SK-N-SH (cell line): ENCODE results near the gene VWF. TPM values are rescaled to one million over a fixed set of nuclear protein-coding genes. Genes with fewer than 3 reads are reported as not detected.

Source experiments
- CTCF ChIA-PET: fragments of 300-600, 350-600 bp; formaldehyde crosslinking; extraction: SDS; loops from one replicate; lab custom pipeline; 2021; lab: Yijun Ruan, JAX
- POLR2A ChIA-PET: fragments of 350-600 bp; sonication (Branson Sonifier 250); formaldehyde crosslinking; extraction: SDS; loops from one replicate; lab custom pipeline; 2020; ENCODE audit warnings: antibody characterized with exemption, inconsistent platforms; lab: Yijun Ruan, JAX
- DNase-seq: peaks from one replicate; pipeline ENCODE4 v3.0.0; 2012
- H2AFZ ChIP-seq: fragments of 200-600 bp; sonication (generic); 2 replicates; pipeline ENCODE4 v1.8.1; 2016; ENCODE audit warnings: antibody characterized with exemption, mild to moderate bottlenecking, low read depth
- H3F3A ChIP-seq: fragments of 200-600 bp; sonication (generic); replicated peaks from 2 replicates; pipeline ENCODE3; 2016; ENCODE audit warnings: antibody characterized with exemption, mild to moderate bottlenecking; ENCODE audit not compliant: insufficient read depth
- H3K27ac ChIP-seq, 2 experiments: fragments of 200-500 bp in 1 of 2; fragments of 200-600 bp in 1 of 2; sonication (Bioruptor generic) in 1 of 2; sonication (generic), shearing (Covaris generic) in 1 of 2; 2 replicates each; pipeline versions ENCODE4 v1.5.1 to v1.6.1; 2014 to 2016; ENCODE audit warnings: low read depth in 2 of 2, inconsistent platforms in 1 of 2, low read length in 1 of 2, mild to moderate bottlenecking in 1 of 2, mixed read lengths in 1 of 2
- H3K27me3 ChIP-seq: fragments of 200-600 bp; sonication (generic), shearing (Covaris generic); 2 replicates; pipeline ENCODE4 v1.6.1; 2016; ENCODE audit warnings: mixed run types; ENCODE audit not compliant: insufficient read depth
- H3K36me3 ChIP-seq, 2 experiments: fragments of 200-500 bp in 1 of 2; fragments of 200-600 bp in 1 of 2; sonication (Bioruptor generic) in 1 of 2; sonication (generic) in 1 of 2; replicated peaks in 1 of 2; 2 replicates each; pipeline versions ENCODE3 to v1.5.1; 2014 to 2016; ENCODE audit warnings: low read length in 1 of 2, mild to moderate bottlenecking in 1 of 2; ENCODE audit not compliant: insufficient read depth in 2 of 2, control insufficient read depth in 1 of 2
- H3K4me1 ChIP-seq, 2 experiments: fragments of 200-500 bp in 1 of 2; fragments of 200-600 bp in 1 of 2; sonication (Bioruptor generic) in 1 of 2; sonication (generic), shearing (Covaris generic) in 1 of 2; 2 replicates each; pipeline versions ENCODE4 v1.5.1 to v1.6.1; 2014 to 2016; ENCODE audit warnings: low read depth in 1 of 2, low read length in 1 of 2, mixed run types in 1 of 2; ENCODE audit not compliant: insufficient read depth in 2 of 2, control insufficient read depth in 1 of 2
- H3K4me2 ChIP-seq: fragments of 200-600 bp; sonication (generic), shearing (Covaris generic); 2 replicates; pipeline ENCODE4 v1.6.1; 2017; ENCODE audit warnings: mixed run types
- H3K4me3 ChIP-seq, 2 experiments: fragments of 200-500 bp in 1 of 2; fragments of 200-600 bp in 1 of 2; sonication (Bioruptor generic) in 1 of 2; sonication (generic), shearing (Covaris generic) in 1 of 2; 2 replicates each; pipeline versions ENCODE4 v1.5.1 to v1.8.1; 2014 to 2016; ENCODE audit warnings: low read depth in 2 of 2, inconsistent platforms in 1 of 2, low read length in 1 of 2, mild to moderate bottlenecking in 1 of 2, mixed read lengths in 1 of 2, moderate library complexity in 1 of 2
- H3K79me2 ChIP-seq: fragments of 200-600 bp; sonication (generic); 2 replicates; pipeline ENCODE4 v1.8.1; 2017; ENCODE audit warnings: mild to moderate bottlenecking; ENCODE audit not compliant: insufficient read depth
- H3K9ac ChIP-seq: fragments of 200-600 bp; sonication (generic); 2 replicates; pipeline ENCODE4 v1.6.1; 2017; ENCODE audit warnings: mixed run types
- H3K9me2 ChIP-seq: fragments of 200-600 bp; sonication (generic); 2 replicates; pipeline ENCODE4 v1.6.1; 2017; ENCODE audit warnings: mixed run types
- H3K9me3 ChIP-seq: fragments of 200-600 bp; sonication (generic); 2 replicates; pipeline ENCODE4 v1.6.1; 2017; ENCODE audit warnings: mixed run types, mild to moderate bottlenecking, moderate library complexity
- H4K20me1 ChIP-seq: fragments of 200-600 bp; sonication (generic); 2 replicates; pipeline ENCODE4 v1.6.1; 2017; ENCODE audit warnings: mild to moderate bottlenecking, mixed run types; ENCODE audit not compliant: insufficient read depth
- CTCF ChIP-seq: fragments of 200-600 bp; sonication (generic); IDR thresholded peaks from 2 replicates; pipeline ENCODE4 v1.6.1; 2017; ENCODE audit warnings: antibody characterized with exemption, mild to moderate bottlenecking, moderate library complexity
- ELF1 ChIP-seq: IDR thresholded peaks from 2 replicates; pipeline ENCODE4 v1.4.0; 2012
- EP300 ChIP-seq, 2 experiments: IDR thresholded peaks; 2 replicates each; pipeline versions ENCODE4 v1.4.0 to v1.6.1; 2012; ENCODE audit warnings: borderline replicate concordance in 1 of 2, low read depth in 1 of 2, low read length in 1 of 2
- FOSL2 ChIP-seq: IDR thresholded peaks from 2 replicates; pipeline ENCODE4 v1.4.0; 2012; ENCODE audit warnings: low read depth, mild to moderate bottlenecking, moderate library complexity, borderline replicate concordance
- GABPA ChIP-seq: IDR thresholded peaks from 2 replicates; pipeline ENCODE4 v1.4.0; 2012; ENCODE audit warnings: low read depth, mild to moderate bottlenecking
- GATA2 ChIP-seq: sonication (generic); formaldehyde crosslinking; IDR thresholded peaks from 2 replicates; pipeline ENCODE4 v1.5.0; 2020; ENCODE audit warnings: mild to moderate bottlenecking, missing genetic modification reagents
- MEF2A ChIP-seq: IDR thresholded peaks from 2 replicates; pipeline ENCODE4 v1.4.0; 2012; ENCODE audit warnings: low read depth, borderline replicate concordance
- NFIC ChIP-seq: IDR thresholded peaks from 2 replicates; pipeline ENCODE4 v1.4.0; 2012; ENCODE audit warnings: borderline replicate concordance
- POLR2AphosphoS5 ChIP-seq: IDR thresholded peaks from 2 replicates; pipeline ENCODE4 v1.6.1; 2012; ENCODE audit warnings: low read depth, low read length
- RCOR1 ChIP-seq: fragments of 150-350 bp; IDR thresholded peaks from 2 replicates; pipeline ENCODE4 v1.6.1; 2017; ENCODE audit warnings: antibody characterized with exemption, low read length
- SIN3A ChIP-seq: IDR thresholded peaks from 2 replicates; pipeline ENCODE4 v1.6.1; 2012; ENCODE audit warnings: low read depth, mild to moderate bottlenecking, low read length, moderate library complexity, borderline replicate concordance
- SMC3 ChIP-seq: IDR thresholded peaks from 2 replicates; pipeline ENCODE4 v1.6.1; 2012; ENCODE audit warnings: low read depth, low read length, improper control_type of control experiment
- TAF1 ChIP-seq: IDR thresholded peaks from 2 replicates; pipeline ENCODE4 v1.6.1; 2012; ENCODE audit warnings: low read depth, mild to moderate bottlenecking, low read length, moderate library complexity, borderline replicate concordance
- TEAD4 ChIP-seq: IDR thresholded peaks from 2 replicates; pipeline ENCODE4 v1.4.0; 2012; ENCODE audit warnings: mild to moderate bottlenecking, borderline replicate concordance; ENCODE audit not compliant: insufficient read depth
- USF2 ChIP-seq: fragments of 150-350 bp; IDR thresholded peaks from 2 replicates; pipeline ENCODE4 v1.6.1; 2017; ENCODE audit warnings: antibody characterized with exemption, low read length, low read depth, borderline replicate concordance
- WGBS: methylation state at CpG from one replicate; pipeline ENCODE4 v1.1.6; 2017; ENCODE audit warnings: low lambda C conversion rate; 5-methylcytosine and 5-hydroxymethylcytosine counted together
- polyA plus RNA-seq, 3 experiments: library from polyadenylated mRNA; depleted of rRNA; stranded (reverse); fragments of >200 nt; gene quantifications; 2 replicates each; pipeline ENCODE4 v1.2.3, GENCODE V29; 2012
- TF ChIP-seq, protein P1 (sequence below): IDR thresholded peaks from 2 replicates; pipeline ENCODE4; 2012
- TF ChIP-seq, protein P2 (sequence below): fragments of 150-350 bp; IDR thresholded peaks from 2 replicates; pipeline ENCODE4 v1.6.1; 2016; ENCODE audit warnings: mild to moderate bottlenecking, low read depth, low read length
- TF ChIP-seq, protein P3 (sequence below): IDR thresholded peaks from 2 replicates; pipeline ENCODE4 v1.4.0; 2012; ENCODE audit warnings: low read depth, borderline replicate concordance
- TF ChIP-seq, protein P4 (sequence below): IDR thresholded peaks from 2 replicates; pipeline ENCODE4 v1.4.0; 2012; ENCODE audit warnings: low read depth

Gene VWF
- polyA plus RNA-seq, 1 of the 3 experiments (the other 2 are of a cell fraction) = 0.12 TPM

GRCh38 chr12:6123258-6123657 lies 1.2 kb downstream of the VWF start:
- no peak overlapping the region for H3K27ac ChIP-seq
- H3K9me3 ChIP-seq = no peaks in the 10 kb centered on the region
- TF ChIP-seq, protein P1, sequence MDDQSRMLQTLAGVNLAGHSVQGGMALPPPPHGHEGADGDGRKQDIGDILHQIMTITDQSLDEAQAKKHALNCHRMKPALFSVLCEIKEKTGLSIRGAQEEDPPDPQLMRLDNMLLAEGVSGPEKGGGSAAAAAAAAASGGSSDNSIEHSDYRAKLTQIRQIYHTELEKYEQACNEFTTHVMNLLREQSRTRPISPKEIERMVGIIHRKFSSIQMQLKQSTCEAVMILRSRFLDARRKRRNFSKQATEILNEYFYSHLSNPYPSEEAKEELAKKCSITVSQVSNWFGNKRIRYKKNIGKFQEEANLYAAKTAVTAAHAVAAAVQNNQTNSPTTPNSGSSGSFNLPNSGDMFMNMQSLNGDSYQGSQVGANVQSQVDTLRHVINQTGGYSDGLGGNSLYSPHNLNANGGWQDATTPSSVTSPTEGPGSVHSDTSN = no peak
- no peak for TF ChIP-seq TEAD4
- TF ChIP-seq USF2 = no peak
- TF ChIP-seq RCOR1 = no peak
- no peak for TF ChIP-seq POLR2AphosphoS5
- no peak for TF ChIP-seq ELF1
- no peak for TF ChIP-seq CTCF
- TF ChIP-seq EP300 (IDR thresholded peaks at IDR 0.05; ENCODE audit: borderline replicate concordance in 1 of 2, low read depth in 1 of 2, low read length in 1 of 2) = no peak
- TF ChIP-seq, protein P2, sequence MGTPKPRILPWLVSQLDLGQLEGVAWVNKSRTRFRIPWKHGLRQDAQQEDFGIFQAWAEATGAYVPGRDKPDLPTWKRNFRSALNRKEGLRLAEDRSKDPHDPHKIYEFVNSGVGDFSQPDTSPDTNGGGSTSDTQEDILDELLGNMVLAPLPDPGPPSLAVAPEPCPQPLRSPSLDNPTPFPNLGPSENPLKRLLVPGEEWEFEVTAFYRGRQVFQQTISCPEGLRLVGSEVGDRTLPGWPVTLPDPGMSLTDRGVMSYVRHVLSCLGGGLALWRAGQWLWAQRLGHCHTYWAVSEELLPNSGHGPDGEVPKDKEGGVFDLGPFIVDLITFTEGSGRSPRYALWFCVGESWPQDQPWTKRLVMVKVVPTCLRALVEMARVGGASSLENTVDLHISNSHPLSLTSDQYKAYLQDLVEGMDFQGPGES = no peak
- TF ChIP-seq, protein P3, sequence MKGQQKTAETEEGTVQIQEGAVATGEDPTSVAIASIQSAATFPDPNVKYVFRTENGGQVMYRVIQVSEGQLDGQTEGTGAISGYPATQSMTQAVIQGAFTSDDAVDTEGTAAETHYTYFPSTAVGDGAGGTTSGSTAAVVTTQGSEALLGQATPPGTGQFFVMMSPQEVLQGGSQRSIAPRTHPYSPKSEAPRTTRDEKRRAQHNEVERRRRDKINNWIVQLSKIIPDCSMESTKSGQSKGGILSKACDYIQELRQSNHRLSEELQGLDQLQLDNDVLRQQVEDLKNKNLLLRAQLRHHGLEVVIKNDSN = no peak
- TF ChIP-seq GATA2 (CRISPR knock-in tag) = no peak
- TF ChIP-seq TAF1 = no peak
- TF ChIP-seq GABPA = no peak
- TF ChIP-seq, protein P4, sequence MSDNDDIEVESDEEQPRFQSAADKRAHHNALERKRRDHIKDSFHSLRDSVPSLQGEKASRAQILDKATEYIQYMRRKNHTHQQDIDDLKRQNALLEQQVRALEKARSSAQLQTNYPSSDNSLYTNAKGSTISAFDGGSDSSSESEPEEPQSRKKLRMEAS = no peak
- no peak for TF ChIP-seq MEF2A
- TF ChIP-seq NFIC = no peak
- no peak for TF ChIP-seq FOSL2
- TF ChIP-seq SMC3 = no peak
- no peak for TF ChIP-seq SIN3A
- WGBS = 60% methylated on average over 9 of the region's 9 CpGs
- no peaks in the 10 kb centered on the region for H3K79me2 ChIP-seq
- H3K4me2 ChIP-seq = no peak overlapping the region
- DNase-seq = no peak
- no peaks in the 10 kb centered on the region for H3K36me3 ChIP-seq
- no peak overlapping the region for H2AFZ ChIP-seq
- H3K9me2 ChIP-seq = no peaks in the 10 kb centered on the region
- no peak overlapping the region for H3K4me3 ChIP-seq
- H3F3A ChIP-seq = no peaks in the 10 kb centered on the region
- no peaks in the 10 kb centered on the region for H4K20me1 ChIP-seq
- no peaks in the 10 kb centered on the region for H3K27me3 ChIP-seq
- ChIA-PET POLR2A (no interaction called here), CTCF (no interaction called here)
- no peak overlapping the region for H3K9ac ChIP-seq
- peaks cover 0 to 19% of the 10 kb centered on the region in 2 experiments; a peak in 1 of 4 replicates for H3K4me1 ChIP-seq
